CD4-positive, alpha-beta T cell (primary cell): ENCODE data around the gene FARSA. TPM values are rescaled to one million over a fixed set of nuclear protein-coding genes. Genes with fewer than 3 reads are reported as not detected.

Source experiments
- ATAC-seq: fragments of 200-7000 bp; cut with Tn5 transposase; one replicate; pipeline ENCODE4 v1.10.0; 2022; ENCODE audit warnings: mild to moderate bottlenecking; ENCODE audit not compliant: poor library complexity
- CTCF ChIA-PET: fragments of 350-600 bp; sonication (Branson Sonifier 250); formaldehyde crosslinking; loops from one replicate; lab custom pipeline; 2021; ENCODE audit warnings: antibody characterized with exemption, inconsistent platforms; lab: Charles Lee
- POLR2A ChIA-PET: fragments of 350-600 bp; sonication (Branson Sonifier 250); formaldehyde crosslinking; loops from one replicate; lab custom pipeline; 2021; ENCODE audit warnings: antibody characterized with exemption, inconsistent platforms; lab: Charles Lee
- DNase-seq, 14 experiments: peaks; one replicate each; pipeline ENCODE4 v3.0.0-alpha.2; 2013 to 2020; ENCODE audit warnings: mixed read lengths in 2 of 14
- H3K27ac ChIP-seq, 2 donors: one replicate each; pipeline versions ENCODE4 v1.5.1 to v1.7.0; 2013; ENCODE audit warnings: low read length in 2 of 2, low read depth in 1 of 2, mild to moderate bottlenecking in 1 of 2
- H3K27me3 ChIP-seq, 2 experiments: 1 replicate in 1 of 2; 2 replicates in 1 of 2; pipeline versions ENCODE4 v1.6.1 to v1.7.0; 2013; ENCODE audit warnings: low read length in 2 of 2, control low read depth in 1 of 2, mild to moderate bottlenecking in 1 of 2, moderate library complexity in 1 of 2; ENCODE audit not compliant: insufficient read depth in 2 of 2, control insufficient read depth in 1 of 2
- H3K36me3 ChIP-seq: one replicate; pipeline ENCODE4 v1.6.1; 2013; ENCODE audit warnings: low read length, control low read depth; ENCODE audit not compliant: insufficient read depth
- H3K4me1 ChIP-seq: one replicate; pipeline ENCODE4 v1.6.1; 2013; ENCODE audit warnings: low read length, control low read depth; ENCODE audit not compliant: insufficient read depth
- H3K4me3 ChIP-seq: one replicate; pipeline ENCODE4 v1.5.1; 2013; ENCODE audit warnings: mild to moderate bottlenecking, low read length, moderate library complexity
- H3K9me3 ChIP-seq, 2 experiments: 1 replicate in 1 of 2; 2 replicates in 1 of 2; pipeline versions ENCODE4 v1.6.1 to v1.7.0; 2013; ENCODE audit warnings: low read length in 2 of 2, mild to moderate bottlenecking in 2 of 2, control low read depth in 1 of 2, moderate library complexity in 1 of 2; ENCODE audit not compliant: control insufficient read depth in 1 of 2, insufficient read depth in 1 of 2
- H3K27ac Mint-ChIP-seq: one replicate; pipeline ENCODE4 v1.8.0; 2020; ENCODE audit warnings: mixed read lengths
- H3K27me3 Mint-ChIP-seq: one replicate; pipeline ENCODE4 v1.8.0; 2021; ENCODE audit warnings: mixed read lengths
- H3K36me3 Mint-ChIP-seq: one replicate; pipeline ENCODE4 v1.8.0; 2021; ENCODE audit warnings: low read depth, mixed read lengths
- H3K4me1 Mint-ChIP-seq: one replicate; pipeline ENCODE4 v1.8.0; 2021; ENCODE audit warnings: low read depth, mixed read lengths
- H3K4me3 Mint-ChIP-seq: one replicate; pipeline ENCODE4 v1.8.0; 2020; ENCODE audit warnings: mild to moderate bottlenecking, mixed read lengths
- H3K9me3 Mint-ChIP-seq: one replicate; pipeline ENCODE4 v1.8.0; 2020; ENCODE audit warnings: mixed read lengths
- CTCF ChIP-seq: fragments of 200-600 bp; IDR thresholded peaks from one replicate; pipeline ENCODE4 v1.8.0; 2022; ENCODE audit warnings: antibody characterized with exemption, mild to moderate bottlenecking
- intact Hi-C, 2 experiments: fragments of 100-400 bp; cut with DNase I in 1 of 2; cut with micrococcal nuclease in 1 of 2; formaldehyde crosslinking; loops; one replicate each; pipeline versions ENCODE4 v1.15.1 to v1.9.0; 2023 to 2025; cut with DNase I, micrococcal nuclease
- total RNA-seq, 174 experiments: library from RNA in 2 of 174; stranded (reverse) in 2 of 174; gene quantifications; one replicate each; pipeline ENCODE4 v1.2.3 and lab custom pipeline; 2021 to 2026

Gene FARSA
- total RNA-seq, 2 experiments from 2014 or later: 17.2 TPM

- ATAC-seq: no peak
- no peak for DNase-seq
- POLR2A ChIA-PET: interaction anchor here (0.5 to 1.5 kb wide), 2 partner anchors 16 to 1519 kb away, joined by 3 to 5 read pairs; partner anchors contain the start of gene FARSA
- CTCF ChIA-PET: interaction anchor here (0.6 to 2.4 kb wide), 2 partner anchors 17 to 313 kb away, joined by 4 to 7 read pairs; no protein-coding TSS in a partner anchor
- Mint-ChIP-seq H3K4me1 (peaks cover 29% of the 10 kb centered on the region), H3K27me3 (peaks cover 4% of the 10 kb centered on the region), H3K4me3 (peak overlapping the region; percentile 45), H3K27ac (peak overlapping the region; percentile 47), H3K9me3 (no peaks in the 10 kb centered on the region), H3K36me3 (peaks cover 93% of the 10 kb centered on the region)
- TF ChIP-seq CTCF: no peak
- intact Hi-C loops: no loop called here
- no peaks in the 10 kb centered on the region for H3K27me3 ChIP-seq
- peaks cover 41% of the 10 kb centered on the region for H3K4me1 ChIP-seq
- H3K9me3 ChIP-seq: peaks cover 0 to under 1% of the 10 kb centered on the region in 2 experiments
- H3K27ac ChIP-seq: no peak overlapping the region
- H3K36me3 ChIP-seq: peaks cover 69% of the 10 kb centered on the region
- no peak overlapping the region for H3K4me3 ChIP-seq
Measured at GRCh38 chr19:12948612-12949362, 15.3 kb upstream of the FARSA start.

- peaks cover 0 to 3% of the 10 kb centered on the region in 2 experiments for H3K27me3 ChIP-seq
- H3K27ac ChIP-seq: peak overlapping the region in 1 of 2 donors; percentile 4
- peaks cover 69% of the 10 kb centered on the region for H3K36me3 ChIP-seq
- Mint-ChIP-seq H3K4me1 (peaks cover 35% of the 10 kb centered on the region), H3K4me3 (peak overlapping the region; percentile 91), H3K9me3 (no peaks in the 10 kb centered on the region), H3K36me3 (peaks cover 92% of the 10 kb centered on the region), H3K27me3 (peaks cover 4% of the 10 kb centered on the region), H3K27ac (peak overlapping the region; percentile 47)
- H3K9me3 ChIP-seq: peaks cover 0 to 6% of the 10 kb centered on the region in 2 experiments
- ATAC-seq: no peak
- no peak for TF ChIP-seq CTCF
- ChIA-PET CTCF (interaction anchor here (0.6 to 2.4 kb wide), 2 partner anchors 17 to 312 kb away, joined by 4 to 7 read pairs; no protein-coding TSS in a partner anchor), POLR2A (interaction anchor here (0.7 to 1.6 kb wide), 4 partner anchors 10 to 57 kb away, joined by 3 to 7 read pairs (median 4); partner anchors contain the start of genes CALR, FARSA and GCDH)
- intact Hi-C loops: no loop called here
- H3K4me1 ChIP-seq: peaks cover 42% of the 10 kb centered on the region
- H3K4me3 ChIP-seq: no peak overlapping the region
- DNase-seq: no peak
Measured at GRCh38 chr19:12947702-12948611, 14.4 kb upstream of the FARSA start.
